Fibroblast of lung (primary cell): ENCODE measurements around the gene GPR55. TPM values are rescaled to one million over a fixed set of nuclear protein-coding genes. Genes with fewer than 3 reads are reported as not detected.

Experiments
- DNase-seq, 2 donors: peaks; one replicate each; pipeline versions ENCODE4 v3.0.0 to v3.0.0-alpha.2; 2010; ENCODE audit warnings: low read depth in 2 of 2
- H2AFZ ChIP-seq: 2 replicates; pipeline ENCODE4 v1.5.1; 2012; ENCODE audit warnings: low read length, control low read depth, inconsistent platforms
- H3K27ac ChIP-seq: 2 replicates; pipeline ENCODE4 v1.5.1; 2011; ENCODE audit warnings: low read length, control low read depth; ENCODE audit not compliant: insufficient read depth
- H3K27me3 ChIP-seq: 2 replicates; pipeline ENCODE4 v1.5.1; 2011; ENCODE audit warnings: mild to moderate bottlenecking, low read length; ENCODE audit not compliant: control insufficient read depth, insufficient read depth
- H3K36me3 ChIP-seq: 2 replicates; pipeline ENCODE4 v1.5.1; 2011; ENCODE audit warnings: low read length; ENCODE audit not compliant: control insufficient read depth, insufficient read depth
- H3K4me1 ChIP-seq: 2 replicates; pipeline ENCODE4 v1.5.1; 2011; ENCODE audit warnings: low read length; ENCODE audit not compliant: control insufficient read depth, insufficient read depth; ENCODE audit errors: extremely low read depth
- H3K4me2 ChIP-seq: 2 replicates; pipeline ENCODE4 v1.5.1; 2011; ENCODE audit warnings: low read length, control low read depth; ENCODE audit not compliant: insufficient read depth; ENCODE audit errors: extremely low read depth
- H3K4me3 ChIP-seq, 4 experiments: fragments of 200-600 bp in 1 of 4; sonication (generic) in 1 of 4; replicated peaks in 1 of 4; 2 replicates each; pipeline ENCODE4 v1.5.1; 2011 to 2016; ENCODE audit warnings: low read length in 4 of 4, low read depth in 3 of 4, mild to moderate bottlenecking in 3 of 4, control low read depth in 2 of 4, inconsistent platforms in 1 of 4, mixed read lengths in 1 of 4; ENCODE audit not compliant: insufficient read depth in 1 of 4; ENCODE audit errors: control extremely low read depth in 1 of 4
- H3K79me2 ChIP-seq: 2 replicates; pipeline ENCODE4 v1.5.1; 2012; ENCODE audit warnings: mild to moderate bottlenecking, low read length, inconsistent platforms; ENCODE audit not compliant: control insufficient read depth, insufficient read depth
- H3K9ac ChIP-seq: 2 replicates; pipeline ENCODE4 v1.5.1; 2011; ENCODE audit warnings: mild to moderate bottlenecking, low read length, control low read depth; ENCODE audit not compliant: insufficient read depth
- H3K9me3 ChIP-seq: 2 replicates; pipeline ENCODE4 v1.5.1; 2012; ENCODE audit warnings: low read depth, low read length; ENCODE audit not compliant: control insufficient read depth, insufficient read depth
- H4K20me1 ChIP-seq: 2 replicates; pipeline ENCODE4 v1.5.1; 2011; ENCODE audit warnings: low read length; ENCODE audit not compliant: control insufficient read depth, insufficient read depth; ENCODE audit errors: extremely low read depth
- CTCF ChIP-seq, 2 donors: IDR thresholded peaks in 1 of 2; conservative IDR thresholded peaks in 1 of 2; 1 replicate in 1 of 2; 2 replicates in 1 of 2; pipeline ENCODE4 v1.5.1; 2011 to 2012; ENCODE audit warnings: low read length in 2 of 2, control low read depth in 1 of 2, inconsistent platforms in 1 of 2, low read depth in 1 of 2, mild to moderate bottlenecking in 1 of 2
- EZH2 ChIP-seq: IDR thresholded peaks from 2 replicates; pipeline ENCODE4 v1.5.1; 2012; ENCODE audit warnings: low read length, control low read depth, mild to moderate bottlenecking; ENCODE audit errors: missing control alignments
- polyA plus RNA-seq, 2 donors: library from polyadenylated mRNA; depleted of rRNA in 1 of 2; stranded (reverse) in 1 of 2; unstranded in 1 of 2; fragments of >200 nt; gene quantifications; 2 replicates each; pipeline ENCODE4 v1.2.1, GENCODE V29; 2011 to 2012; ENCODE audit warnings: missing spikeins in 1 of 2
- total RNA-seq: library from RNA; depleted of rRNA; stranded (reverse); fragments of >200 nt; gene quantifications from 2 replicates; pipeline ENCODE4 v1.2.1, GENCODE V29; 2014

Gene GPR55
- total and polyA plus RNA-seq, 2 donors (not counting 1 experiment from before 2014, with no cell fraction given): not detected

- Histone ChIP-seq H3K27me3 (no peaks in the 10 kb centered on the region), H2AFZ (peak overlapping the region; percentile 57), H3K4me3 (peak overlapping the region in 1 of 4 experiments; percentile 3), H4K20me1 (no peaks in the 10 kb centered on the region), H3K9me3 (no peaks in the 10 kb centered on the region), H3K4me2 (peak overlapping the region; percentile 63), H3K4me1 (peaks cover 8% of the 10 kb centered on the region), H3K79me2 (no peaks in the 10 kb centered on the region), H3K36me3 (no peaks in the 10 kb centered on the region), H3K27ac (peak overlapping the region; percentile 8), H3K9ac (peak overlapping the region; percentile 12)
- no peak for TF ChIP-seq EZH2
- TF ChIP-seq CTCF (conservative IDR thresholded peaks at IDR 0.05 in 1 of 2, IDR thresholded peaks at IDR 0.05 in 1 of 2; ENCODE audit: low read depth in 1 of 2, low read length in 2 of 2): no peak
- peak in 1 of 2 donors; percentile 12 for DNase-seq
Measured at GRCh38 chr2:230908092-230908594, 16.9 kb downstream of the GPR55 start.

- H3K9me3 ChIP-seq: no peaks in the 10 kb centered on the region
- H2AFZ ChIP-seq: no peak overlapping the region
- no peaks in the 10 kb centered on the region for H4K20me1 ChIP-seq
- no peak overlapping the region for H3K4me3 ChIP-seq
- peaks cover 8% of the 10 kb centered on the region for H3K4me1 ChIP-seq
- no peak overlapping the region for H3K4me2 ChIP-seq
- H3K79me2 ChIP-seq: no peaks in the 10 kb centered on the region
- H3K27me3 ChIP-seq: no peaks in the 10 kb centered on the region
- TF ChIP-seq CTCF (conservative IDR thresholded peaks at IDR 0.05 in 1 of 2, IDR thresholded peaks at IDR 0.05 in 1 of 2; ENCODE audit: low read depth in 1 of 2, low read length in 2 of 2) (no peak), EZH2 (no peak)
- no peak overlapping the region for H3K27ac ChIP-seq
- no peak overlapping the region for H3K9ac ChIP-seq
- no peaks in the 10 kb centered on the region for H3K36me3 ChIP-seq
- DNase-seq: no peak
Measured at GRCh38 chr2:230907361-230908091, 17.5 kb downstream of the GPR55 start.

- no peak overlapping the region for H2AFZ ChIP-seq
- no peaks in the 10 kb centered on the region for H3K36me3 ChIP-seq
- no peaks in the 10 kb centered on the region for H3K27me3 ChIP-seq
- no peaks in the 10 kb centered on the region for H3K79me2 ChIP-seq
- DNase-seq: no peak
- no peak overlapping the region for H3K4me2 ChIP-seq
- H3K4me1 ChIP-seq: peaks cover 8% of the 10 kb centered on the region
- no peak for TF ChIP-seq CTCF (conservative IDR thresholded peaks at IDR 0.05 in 1 of 2, IDR thresholded peaks at IDR 0.05 in 1 of 2; ENCODE audit: low read depth in 1 of 2, low read length in 2 of 2)
- TF ChIP-seq EZH2: no peak
- no peak overlapping the region for H3K27ac ChIP-seq
- no peaks in the 10 kb centered on the region for H4K20me1 ChIP-seq
- H3K4me3 ChIP-seq: no peak overlapping the region
- no peaks in the 10 kb centered on the region for H3K9me3 ChIP-seq
- no peak overlapping the region for H3K9ac ChIP-seq
Measured at GRCh38 chr2:230906471-230907230, 18.4 kb downstream of the GPR55 start.
